GM23338 (cell line): ENCODE results near the gene TNFRSF21.
"Not testable (repeated sequence)": the region's sequence is repeated elsewhere in the genome, so short reads cannot be mapped to it uniquely, and the experiment has no call there.

Experiments used
- CREB1 ChIP-seq: fragments of 250-450 bp; sonication (Bioruptor Pico); IDR thresholded peaks from 2 replicates; pipeline ENCODE4 v1.5.0; 2020; ENCODE audit warnings: low read depth, mild to moderate bottlenecking, moderate library complexity
- CTCF ChIP-seq, 2 experiments: fragments of 200-600 bp in 1 of 2; sonication (generic) in 1 of 2; conservative IDR thresholded peaks; 2 replicates each; pipeline versions ENCODE4 v1.5.1 to v1.6.1; 2016 to 2017; ENCODE audit warnings: antibody characterized with exemption in 2 of 2, low read depth in 2 of 2, mild to moderate bottlenecking in 2 of 2, moderate library complexity in 1 of 2
- EZH2 ChIP-seq: fragments of 200-600 bp; sonication (generic); IDR thresholded peaks from one replicate; pipeline ENCODE4 v1.8.0; 2017; ENCODE audit warnings: antibody characterized with exemption, mild to moderate bottlenecking, low read depth; ENCODE audit not compliant: unreplicated experiment
- EZH2phosphoT487 ChIP-seq: fragments of 200-600 bp; sonication (generic); IDR thresholded peaks from one replicate; pipeline ENCODE4 v1.8.1; 2018; ENCODE audit warnings: antibody characterized with exemption; ENCODE audit not compliant: unreplicated experiment
- POLR2AphosphoS5 ChIP-seq: IDR thresholded peaks from 2 replicates; pipeline ENCODE4 v1.6.1; 2016; ENCODE audit warnings: antibody characterized with exemption, low read depth

- TF ChIP-seq CTCF (conservative IDR thresholded peaks at IDR 0.05; ENCODE audit: low read depth in 2 of 2); CREB1 (CRISPR knock-in tag); EZH2; POLR2AphosphoS5; EZH2phosphoT487: not testable (repeated sequence)
Observed at GRCh38 chr6:47228093-47228492, 81.6 kb downstream of the TNFRSF21 start.
